ENCODE data around the gene SORCS3.

The SORCS3 gene

GRCh38 chr10:104750291-104750690, 109.2 kb downstream of the SORCS3 start:
- H3K4me3 ChIP-seq (ENCODE audit: low read length) = no peak overlapping the region
- no peak for TF ChIP-seq ZNF274 (IDR thresholded peaks at IDR 0.05; ENCODE audit: low read depth, low read length)

GRCh38 chr10:104762793-104763192, 121.7 kb downstream of the SORCS3 start:
- no peak overlapping the region for H3K4me3 ChIP-seq (ENCODE audit: low read length)
- no peak for TF ChIP-seq ZNF274 (IDR thresholded peaks at IDR 0.05; ENCODE audit: low read depth, low read length)

DNA sequence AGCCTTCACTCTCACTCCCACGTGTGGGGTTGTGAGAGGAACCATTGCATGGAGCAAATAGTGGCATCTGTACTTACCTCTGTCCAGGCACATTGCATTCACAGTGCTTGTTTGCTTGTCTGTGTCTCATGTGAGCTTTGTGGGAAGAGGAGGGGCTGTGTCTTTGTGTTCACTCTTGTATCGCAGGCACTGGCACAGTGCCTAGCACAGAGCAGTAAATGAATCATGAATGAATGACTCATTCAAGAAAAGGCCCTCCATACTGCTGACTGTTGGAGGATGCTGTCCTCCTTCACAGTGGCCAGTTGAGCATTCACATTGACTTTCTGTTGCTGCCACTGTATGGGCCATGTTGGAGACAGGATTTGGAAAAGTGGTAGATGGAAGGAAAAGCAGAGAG, 125.3 kb downstream of the SORCS3 start:
- TF ChIP-seq ZNF274 (IDR thresholded peaks at IDR 0.05; ENCODE audit: low read depth, low read length) = no peak
- no peak overlapping the region for H3K4me3 ChIP-seq (ENCODE audit: low read length)

- no peak overlapping the region for H3K4me3 ChIP-seq (ENCODE audit: low read length)
- no peak for TF ChIP-seq ZNF274 (IDR thresholded peaks at IDR 0.05; ENCODE audit: low read depth, low read length)
Measured at GRCh38 chr10:104767282-104767681, 126.2 kb downstream of the SORCS3 start.

GRCh38 chr10:104767745-104768144, 126.7 kb downstream of the SORCS3 start:
- no peak for TF ChIP-seq ZNF274 (IDR thresholded peaks at IDR 0.05; ENCODE audit: low read depth, low read length)
- no peak overlapping the region for H3K4me3 ChIP-seq (ENCODE audit: low read length)

DNA sequence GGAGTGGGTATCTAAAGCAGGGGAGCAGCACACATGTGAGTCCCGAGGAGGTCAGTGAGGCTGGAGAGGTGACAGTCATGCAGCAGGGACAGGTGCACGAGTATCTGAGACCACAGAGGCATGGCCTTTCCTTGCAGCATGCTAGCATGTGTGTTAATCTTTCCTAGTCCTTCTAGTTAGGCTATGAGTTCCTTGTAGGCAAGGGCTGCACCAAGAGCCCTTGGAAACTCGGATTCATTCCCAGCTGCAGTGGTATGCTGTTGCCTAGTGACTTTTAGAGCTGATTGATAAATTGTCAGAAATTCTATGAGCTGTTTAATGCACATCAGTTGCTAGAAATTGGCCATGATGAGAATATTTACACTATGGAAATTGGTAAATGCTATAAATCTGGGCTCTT, 132.0 kb downstream of the SORCS3 start:
- TF ChIP-seq ZNF274 (IDR thresholded peaks at IDR 0.05; ENCODE audit: low read depth, low read length) = no peak
- H3K4me3 ChIP-seq (ENCODE audit: low read length) = no peak overlapping the region

GRCh38 chr10:104774234-104774633, 133.1 kb downstream of the SORCS3 start:
- H3K4me3 ChIP-seq (ENCODE audit: low read length) = no peak overlapping the region
- no peak for TF ChIP-seq ZNF274 (IDR thresholded peaks at IDR 0.05; ENCODE audit: low read depth, low read length)

- H3K4me3 ChIP-seq (ENCODE audit: low read length) = no peak overlapping the region
- no peak for TF ChIP-seq ZNF274 (IDR thresholded peaks at IDR 0.05; ENCODE audit: low read depth, low read length)
Measured at GRCh38 chr10:104777086-104777799, 136.2 kb downstream of the SORCS3 start.

GRCh38 chr10:104778371-104778770, 137.3 kb downstream of the SORCS3 start:
- H3K4me3 ChIP-seq (ENCODE audit: low read length) = no peak overlapping the region
- no peak for TF ChIP-seq ZNF274 (IDR thresholded peaks at IDR 0.05; ENCODE audit: low read depth, low read length)

GRCh38 chr10:104779701-104780100, 138.6 kb downstream of the SORCS3 start:
- H3K4me3 ChIP-seq (ENCODE audit: low read length) = no peak overlapping the region
- no peak for TF ChIP-seq ZNF274 (IDR thresholded peaks at IDR 0.05; ENCODE audit: low read depth, low read length)

- no peak for TF ChIP-seq ZNF274 (IDR thresholded peaks at IDR 0.05; ENCODE audit: low read depth, low read length)
- H3K4me3 ChIP-seq (ENCODE audit: low read length) = no peak overlapping the region
Measured at GRCh38 chr10:104780165-104780564, 139.1 kb downstream of the SORCS3 start.

GRCh38 chr10:104780946-104781595, 140.0 kb downstream of the SORCS3 start:
- H3K4me3 ChIP-seq (ENCODE audit: low read length) = no peak overlapping the region
- TF ChIP-seq ZNF274 (IDR thresholded peaks at IDR 0.05; ENCODE audit: low read depth, low read length) = no peak

DNA sequence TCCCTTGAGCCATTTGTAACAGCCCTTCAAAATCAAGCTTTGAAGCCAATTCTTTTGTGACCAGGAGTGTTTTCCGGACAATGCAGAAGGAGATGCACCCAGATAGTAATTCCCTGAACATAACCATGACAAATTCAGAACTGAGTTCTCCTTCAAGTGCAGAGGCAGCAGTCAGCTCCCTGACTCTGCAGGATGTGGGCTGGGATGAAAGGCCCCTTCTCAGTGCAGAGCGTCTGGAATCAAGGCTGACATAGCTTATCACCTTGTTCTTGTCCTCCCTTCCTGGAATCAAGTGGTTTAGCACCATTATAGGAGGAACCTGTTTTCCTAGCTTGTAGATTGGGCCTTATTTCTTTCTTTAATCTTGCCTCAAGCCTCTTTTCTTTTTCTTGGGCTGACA, 143.4 kb downstream of the SORCS3 start:
- TF ChIP-seq ZNF274 (IDR thresholded peaks at IDR 0.05; ENCODE audit: low read depth, low read length) = no peak
- no peak overlapping the region for H3K4me3 ChIP-seq (ENCODE audit: low read length)

GRCh38 chr10:104791471-104791870, 150.4 kb downstream of the SORCS3 start:
- TF ChIP-seq ZNF274 (IDR thresholded peaks at IDR 0.05; ENCODE audit: low read depth, low read length) = no peak

DNA sequence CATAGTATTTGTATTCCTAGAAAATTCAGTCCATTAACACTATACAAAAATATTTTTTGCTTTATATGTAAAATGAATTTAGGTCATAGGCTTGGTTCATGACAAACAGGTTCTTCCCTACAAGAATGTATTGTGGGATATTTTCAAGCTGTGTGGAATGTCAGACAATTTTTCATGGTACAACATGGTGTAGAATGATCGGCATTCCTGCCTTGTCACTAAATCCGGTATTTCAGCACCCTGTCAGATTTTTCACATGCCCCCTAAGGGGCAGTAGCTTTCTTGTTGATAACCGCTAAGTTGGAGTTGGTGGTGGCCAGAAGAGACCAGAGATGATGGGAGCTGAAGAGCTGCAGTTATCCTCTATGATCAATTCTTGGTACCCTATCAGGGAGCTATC, 154.3 kb downstream of the SORCS3 start:
- no peak overlapping the region for H3K4me3 ChIP-seq (ENCODE audit: low read length)
- TF ChIP-seq ZNF274 (IDR thresholded peaks at IDR 0.05; ENCODE audit: low read depth, low read length) = no peak

More at GRCh38 chr10:104791471-104791870, 150.4 kb downstream of the SORCS3 start:
- H3K4me3 ChIP-seq (ENCODE audit: low read length) = no peak overlapping the region
